SK-N-SH (cell line): ENCODE measurements around the gene VPS13C. TPM values are rescaled to one million over a fixed set of nuclear protein-coding genes. Genes with fewer than 3 reads are reported as not detected.

ENCODE experiments used
- CTCF ChIA-PET: fragments of 300-600, 350-600 bp; formaldehyde crosslinking; extraction: SDS; loops from one replicate; lab custom pipeline; 2021; lab: Yijun Ruan, JAX
- POLR2A ChIA-PET: fragments of 350-600 bp; sonication (Branson Sonifier 250); formaldehyde crosslinking; extraction: SDS; loops from one replicate; lab custom pipeline; 2020; ENCODE audit warnings: antibody characterized with exemption, inconsistent platforms; lab: Yijun Ruan, JAX
- DNase-seq: peaks from one replicate; pipeline ENCODE4 v3.0.0; 2012
- H2AFZ ChIP-seq: fragments of 200-600 bp; sonication (generic); 2 replicates; pipeline ENCODE4 v1.8.1; 2016; ENCODE audit warnings: antibody characterized with exemption, mild to moderate bottlenecking, low read depth
- H3F3A ChIP-seq: fragments of 200-600 bp; sonication (generic); replicated peaks from 2 replicates; pipeline ENCODE3; 2016; ENCODE audit warnings: antibody characterized with exemption, mild to moderate bottlenecking; ENCODE audit not compliant: insufficient read depth
- H3K27ac ChIP-seq, 2 experiments: fragments of 200-500 bp in 1 of 2; fragments of 200-600 bp in 1 of 2; sonication (Bioruptor generic) in 1 of 2; sonication (generic), shearing (Covaris generic) in 1 of 2; 2 replicates each; pipeline versions ENCODE4 v1.5.1 to v1.6.1; 2014 to 2016; ENCODE audit warnings: low read depth in 2 of 2, inconsistent platforms in 1 of 2, low read length in 1 of 2, mild to moderate bottlenecking in 1 of 2, mixed read lengths in 1 of 2
- H3K27me3 ChIP-seq: fragments of 200-600 bp; sonication (generic), shearing (Covaris generic); 2 replicates; pipeline ENCODE4 v1.6.1; 2016; ENCODE audit warnings: mixed run types; ENCODE audit not compliant: insufficient read depth
- H3K36me3 ChIP-seq, 2 experiments: fragments of 200-500 bp in 1 of 2; fragments of 200-600 bp in 1 of 2; sonication (Bioruptor generic) in 1 of 2; sonication (generic) in 1 of 2; replicated peaks in 1 of 2; 2 replicates each; pipeline versions ENCODE3 to v1.5.1; 2014 to 2016; ENCODE audit warnings: low read length in 1 of 2, mild to moderate bottlenecking in 1 of 2; ENCODE audit not compliant: insufficient read depth in 2 of 2, control insufficient read depth in 1 of 2
- H3K4me1 ChIP-seq, 2 experiments: fragments of 200-500 bp in 1 of 2; fragments of 200-600 bp in 1 of 2; sonication (Bioruptor generic) in 1 of 2; sonication (generic), shearing (Covaris generic) in 1 of 2; 2 replicates each; pipeline versions ENCODE4 v1.5.1 to v1.6.1; 2014 to 2016; ENCODE audit warnings: low read depth in 1 of 2, low read length in 1 of 2, mixed run types in 1 of 2; ENCODE audit not compliant: insufficient read depth in 2 of 2, control insufficient read depth in 1 of 2
- H3K4me2 ChIP-seq: fragments of 200-600 bp; sonication (generic), shearing (Covaris generic); 2 replicates; pipeline ENCODE4 v1.6.1; 2017; ENCODE audit warnings: mixed run types
- H3K4me3 ChIP-seq, 2 experiments: fragments of 200-500 bp in 1 of 2; fragments of 200-600 bp in 1 of 2; sonication (Bioruptor generic) in 1 of 2; sonication (generic), shearing (Covaris generic) in 1 of 2; 2 replicates each; pipeline versions ENCODE4 v1.5.1 to v1.8.1; 2014 to 2016; ENCODE audit warnings: low read depth in 2 of 2, inconsistent platforms in 1 of 2, low read length in 1 of 2, mild to moderate bottlenecking in 1 of 2, mixed read lengths in 1 of 2, moderate library complexity in 1 of 2
- H3K79me2 ChIP-seq: fragments of 200-600 bp; sonication (generic); 2 replicates; pipeline ENCODE4 v1.8.1; 2017; ENCODE audit warnings: mild to moderate bottlenecking; ENCODE audit not compliant: insufficient read depth
- H3K9ac ChIP-seq: fragments of 200-600 bp; sonication (generic); 2 replicates; pipeline ENCODE4 v1.6.1; 2017; ENCODE audit warnings: mixed run types
- H3K9me2 ChIP-seq: fragments of 200-600 bp; sonication (generic); 2 replicates; pipeline ENCODE4 v1.6.1; 2017; ENCODE audit warnings: mixed run types
- H3K9me3 ChIP-seq: fragments of 200-600 bp; sonication (generic); 2 replicates; pipeline ENCODE4 v1.6.1; 2017; ENCODE audit warnings: mixed run types, mild to moderate bottlenecking, moderate library complexity
- H4K20me1 ChIP-seq: fragments of 200-600 bp; sonication (generic); 2 replicates; pipeline ENCODE4 v1.6.1; 2017; ENCODE audit warnings: mild to moderate bottlenecking, mixed run types; ENCODE audit not compliant: insufficient read depth
- CHD2 ChIP-seq: fragments of 150-350 bp; IDR thresholded peaks from 2 replicates; pipeline ENCODE4 v1.6.1; 2018; ENCODE audit warnings: low read length; ENCODE audit not compliant: partially characterized antibody
- CTCF ChIP-seq: fragments of 200-600 bp; sonication (generic); IDR thresholded peaks from 2 replicates; pipeline ENCODE4 v1.6.1; 2017; ENCODE audit warnings: antibody characterized with exemption, mild to moderate bottlenecking, moderate library complexity
- FOXJ3 ChIP-seq: sonication (generic); formaldehyde crosslinking; IDR thresholded peaks from 2 replicates; pipeline ENCODE4 v1.5.1; 2020; ENCODE audit warnings: mild to moderate bottlenecking, missing genetic modification reagents
- GABPA ChIP-seq: IDR thresholded peaks from 2 replicates; pipeline ENCODE4 v1.4.0; 2012; ENCODE audit warnings: low read depth, mild to moderate bottlenecking
- JUND ChIP-seq: IDR thresholded peaks from 2 replicates; pipeline ENCODE4 v1.4.0; 2012
- MEF2A ChIP-seq: IDR thresholded peaks from 2 replicates; pipeline ENCODE4 v1.4.0; 2012; ENCODE audit warnings: low read depth, borderline replicate concordance
- NFIC ChIP-seq: IDR thresholded peaks from 2 replicates; pipeline ENCODE4 v1.4.0; 2012; ENCODE audit warnings: borderline replicate concordance
- PBX3 ChIP-seq: IDR thresholded peaks from 2 replicates; pipeline ENCODE4; 2012
- RCOR1 ChIP-seq: fragments of 150-350 bp; IDR thresholded peaks from 2 replicates; pipeline ENCODE4 v1.6.1; 2017; ENCODE audit warnings: antibody characterized with exemption, low read length
- RFX5 ChIP-seq: IDR thresholded peaks from 2 replicates; pipeline ENCODE4 v1.6.1; 2012; ENCODE audit warnings: mild to moderate bottlenecking, improper control_type of control experiment, low read length
- TCF12 ChIP-seq: IDR thresholded peaks from 2 replicates; pipeline ENCODE4 v1.4.0; 2012
- TEAD4 ChIP-seq: IDR thresholded peaks from 2 replicates; pipeline ENCODE4 v1.4.0; 2012; ENCODE audit warnings: mild to moderate bottlenecking, borderline replicate concordance; ENCODE audit not compliant: insufficient read depth
- ZBTB33 ChIP-seq: IDR thresholded peaks from 2 replicates; pipeline ENCODE4 v1.4.0; 2012; ENCODE audit warnings: low read depth, borderline replicate concordance
- WGBS: methylation state at CpG from one replicate; pipeline ENCODE4 v1.1.6; 2017; ENCODE audit warnings: low lambda C conversion rate; 5-methylcytosine and 5-hydroxymethylcytosine counted together
- polyA plus RNA-seq, 3 experiments: library from polyadenylated mRNA; depleted of rRNA; stranded (reverse); fragments of >200 nt; gene quantifications; 2 replicates each; pipeline ENCODE4 v1.2.3, GENCODE V29; 2012
- TF ChIP-seq, protein P1 (sequence below): IDR thresholded peaks from 2 replicates; pipeline ENCODE4 v1.4.0; 2012; ENCODE audit warnings: low read depth, borderline replicate concordance

The VPS13C gene
- polyA plus RNA-seq, 1 of the 3 experiments (the other 2 are of a cell fraction) = 5.7 TPM

DNA sequence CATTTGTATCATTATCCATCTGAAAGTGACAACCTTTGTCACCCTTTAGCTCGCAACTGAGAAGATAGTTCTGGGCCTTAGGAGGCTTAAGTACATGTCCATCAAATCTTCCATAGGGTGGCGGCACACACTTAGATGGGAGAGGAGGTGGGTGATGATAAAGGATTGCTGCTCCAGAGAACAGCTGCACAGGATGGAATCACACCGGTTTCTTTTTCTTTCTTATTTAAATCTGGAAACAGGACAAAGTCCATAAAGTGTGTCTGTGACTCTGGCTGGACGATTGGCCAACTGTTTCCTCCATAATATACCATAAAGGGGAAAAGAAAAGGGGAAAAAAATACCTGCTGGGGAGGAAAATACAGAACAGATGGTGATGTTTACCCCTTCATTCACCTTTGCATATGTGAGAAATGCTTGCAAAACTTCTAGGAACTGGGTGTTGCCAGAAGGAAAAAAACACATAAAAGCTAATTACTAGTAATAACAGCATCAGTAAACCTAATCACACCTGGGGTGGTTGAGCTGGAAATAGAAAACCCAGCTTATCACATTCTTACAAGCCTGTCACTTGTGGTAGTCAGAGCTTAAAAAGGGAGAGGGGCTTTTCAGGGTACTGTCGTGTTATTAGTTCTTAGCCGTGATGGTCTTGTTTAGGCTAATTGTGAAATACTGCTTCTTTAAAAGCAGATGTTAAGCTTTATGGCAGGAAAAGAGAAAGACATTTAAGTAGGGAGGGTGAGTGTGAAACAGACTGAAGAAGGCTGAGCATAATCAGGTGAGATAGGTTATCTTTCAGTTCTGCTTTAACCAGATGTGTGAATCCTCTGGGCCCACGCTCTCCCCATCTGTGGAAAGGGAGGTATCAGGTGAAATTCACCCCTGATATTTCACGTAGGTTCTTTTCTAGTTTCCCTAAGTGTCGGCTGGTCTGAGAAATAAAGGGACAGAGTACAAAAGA lies 23.2 kb upstream of the VPS13C start (continued):
- no peak for TF ChIP-seq ZBTB33
- TF ChIP-seq RFX5 = no peak
- TF ChIP-seq CHD2 = no peak

GRCh38 chr15:62079594-62079993 lies 19.3 kb upstream of the VPS13C start:
- Histone ChIP-seq H3K36me3 (no peaks in the 10 kb centered on the region), H3F3A (no peaks in the 10 kb centered on the region), H3K4me1 (no peaks in the 10 kb centered on the region; a peak in 1 of 4 replicates), H3K9me2 (no peaks in the 10 kb centered on the region), H3K4me3 (no peak overlapping the region), H2AFZ (no peak overlapping the region), H3K27me3 (no peaks in the 10 kb centered on the region), H4K20me1 (no peaks in the 10 kb centered on the region), H3K27ac (no peak overlapping the region), H3K9ac (no peak overlapping the region), H3K79me2 (no peaks in the 10 kb centered on the region), H3K4me2 (no peak overlapping the region), H3K9me3 (no peaks in the 10 kb centered on the region)
- CTCF ChIA-PET = interaction anchor here (0.9 to 2.3 kb wide), 3 partner anchors 19 to 175 kb away, joined by 3 to 4 read pairs (median 4); partner anchors contain the start of gene VPS13C
- TF ChIP-seq NFIC (no peak), GABPA (no peak), PBX3 (no peak), TCF12 (no peak), CTCF (no peak), JUND (no peak), TEAD4 (no peak), FOXJ3 (CRISPR knock-in tag) (no peak), RCOR1 (no peak), MEF2A (no peak)
- TF ChIP-seq, protein P1, sequence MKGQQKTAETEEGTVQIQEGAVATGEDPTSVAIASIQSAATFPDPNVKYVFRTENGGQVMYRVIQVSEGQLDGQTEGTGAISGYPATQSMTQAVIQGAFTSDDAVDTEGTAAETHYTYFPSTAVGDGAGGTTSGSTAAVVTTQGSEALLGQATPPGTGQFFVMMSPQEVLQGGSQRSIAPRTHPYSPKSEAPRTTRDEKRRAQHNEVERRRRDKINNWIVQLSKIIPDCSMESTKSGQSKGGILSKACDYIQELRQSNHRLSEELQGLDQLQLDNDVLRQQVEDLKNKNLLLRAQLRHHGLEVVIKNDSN = no peak
- POLR2A ChIA-PET = no interaction called here
- DNase-seq = no peak
- 74% methylated on average over 4 of the region's 4 CpGs for WGBS
